Astrocyte of the hippocampus (primary cell): ENCODE measurements around the gene TMED5.
"Not testable (repeated sequence)": the region's sequence is repeated elsewhere in the genome, so short reads cannot be mapped to it uniquely, and the experiment has no call there.

Experiments used
- DNase-seq: peaks from one replicate; pipeline ENCODE4 v3.0.0; 2011; ENCODE audit warnings: low read depth, low spot score

Gene TMED5

DNA sequence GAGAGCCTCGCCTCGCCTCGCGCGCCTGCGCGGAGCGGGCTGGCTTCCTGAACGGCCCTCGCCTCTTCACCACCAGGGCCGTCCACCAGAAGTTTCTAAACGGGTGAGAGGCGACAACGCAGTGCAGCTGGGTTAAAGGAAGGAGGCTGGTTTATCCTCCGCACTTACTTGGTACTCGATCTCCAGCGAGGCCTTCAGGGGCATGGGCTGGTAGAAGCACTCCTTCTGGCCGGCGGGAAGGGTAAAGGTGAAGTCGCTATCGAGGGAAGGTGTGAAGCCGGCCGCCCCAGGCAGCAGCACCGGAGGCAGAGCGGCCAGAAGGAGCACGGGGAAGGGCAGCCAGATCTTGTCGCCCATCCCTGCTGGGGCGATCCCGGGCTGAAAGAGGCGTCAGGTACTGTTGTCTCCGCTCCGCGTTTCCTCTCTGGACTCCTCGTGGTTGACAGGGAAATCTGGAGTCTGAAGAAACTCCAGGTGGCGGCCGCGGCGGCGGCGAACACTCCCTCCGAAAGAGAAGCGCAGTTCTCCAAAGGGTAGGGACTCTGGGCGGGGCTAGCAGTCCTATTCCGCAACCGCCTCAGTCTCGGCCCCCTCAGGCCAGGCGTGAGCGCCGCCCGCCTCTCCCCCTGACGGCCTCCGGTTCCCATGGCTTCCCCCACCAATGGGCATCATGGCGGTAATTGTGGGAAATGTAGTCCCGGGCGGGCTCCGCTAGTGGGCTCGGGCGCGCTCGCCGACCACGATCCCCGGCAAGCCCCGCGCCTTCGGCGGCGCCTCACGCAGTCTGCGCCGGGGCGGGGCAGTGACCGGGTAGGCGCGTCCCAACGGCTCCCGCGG lies at the start of gene TMED5:
TSS of gene TMED5 (minus strand) at position 528 of the 837 bp plus-strand sequence. CDS start at position 357, 171 bp downstream.
- DNase-seq, result peak; percentile 99

DNA sequence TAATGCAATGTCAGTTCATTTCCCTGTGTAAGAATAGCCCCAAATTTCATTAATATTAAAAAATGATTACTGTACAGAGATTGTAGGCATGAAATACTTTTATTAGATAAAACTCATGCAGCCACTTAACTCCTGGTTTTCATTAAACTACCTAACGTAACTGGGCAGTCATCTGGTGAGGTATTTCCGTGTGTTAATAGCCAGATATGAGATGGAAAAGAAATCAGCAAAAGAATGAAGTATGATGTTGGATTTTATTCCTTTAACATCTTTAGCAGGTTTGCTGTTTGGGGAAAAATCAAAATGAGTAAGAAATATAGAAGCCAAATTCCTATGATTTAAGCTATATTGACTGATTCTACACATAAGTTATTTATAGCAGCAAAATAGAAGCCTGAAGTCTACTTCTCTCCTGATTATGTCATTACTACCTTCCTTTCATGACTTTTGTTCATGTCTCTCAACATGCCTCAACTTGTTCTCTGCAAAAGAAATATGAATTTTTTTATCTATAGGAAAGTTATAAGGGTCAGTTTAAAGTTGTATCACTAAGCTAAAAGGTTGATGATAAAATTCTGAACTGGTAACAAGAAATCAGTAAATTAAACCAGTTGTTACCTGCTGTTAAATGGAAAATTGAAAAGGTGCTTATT lies 42.9 kb upstream of the TMED5 start:
- DNase-seq, result no peak

DNA sequence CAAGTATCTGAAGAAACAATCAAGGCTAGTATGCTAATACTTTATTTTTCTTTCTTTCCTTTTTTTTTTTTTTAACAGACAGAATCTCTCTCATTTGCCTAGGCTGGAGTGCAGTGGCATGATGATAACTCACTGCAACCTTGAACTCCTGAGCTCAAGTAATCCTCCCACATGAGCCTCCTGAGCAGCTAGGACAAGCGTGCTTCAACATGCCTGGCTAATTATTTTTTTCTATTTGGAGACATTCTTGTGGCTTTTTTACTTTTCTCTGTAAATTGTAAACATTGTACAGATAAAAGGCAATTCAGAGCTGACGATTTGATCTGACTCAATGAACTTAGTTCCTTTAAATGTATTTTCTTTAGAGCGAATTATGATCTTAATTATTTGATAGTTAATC lies 41.7 kb upstream of the TMED5 start:
- DNase-seq, result peak; percentile 28

DNA sequence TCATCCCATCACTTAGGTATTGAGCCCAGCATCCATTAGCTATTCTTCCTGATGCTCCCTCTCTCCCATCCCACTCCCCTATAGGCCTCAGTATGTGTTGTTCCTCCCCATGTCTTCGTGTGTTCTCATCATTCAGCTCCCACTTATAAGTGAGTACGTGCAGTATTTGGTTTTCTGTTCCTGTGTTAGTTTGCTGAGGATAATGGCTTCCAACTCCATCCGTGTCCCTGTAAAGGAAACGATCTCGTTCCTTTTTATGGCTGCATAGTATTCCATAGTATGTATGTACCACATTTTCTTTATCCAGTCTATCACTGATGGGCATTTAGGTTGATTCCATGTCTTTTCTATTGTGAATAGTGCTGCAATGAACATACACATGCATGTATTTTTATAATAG lies 40.5 kb upstream of the TMED5 start:
- not testable (repeated sequence) for DNase-seq

DNA sequence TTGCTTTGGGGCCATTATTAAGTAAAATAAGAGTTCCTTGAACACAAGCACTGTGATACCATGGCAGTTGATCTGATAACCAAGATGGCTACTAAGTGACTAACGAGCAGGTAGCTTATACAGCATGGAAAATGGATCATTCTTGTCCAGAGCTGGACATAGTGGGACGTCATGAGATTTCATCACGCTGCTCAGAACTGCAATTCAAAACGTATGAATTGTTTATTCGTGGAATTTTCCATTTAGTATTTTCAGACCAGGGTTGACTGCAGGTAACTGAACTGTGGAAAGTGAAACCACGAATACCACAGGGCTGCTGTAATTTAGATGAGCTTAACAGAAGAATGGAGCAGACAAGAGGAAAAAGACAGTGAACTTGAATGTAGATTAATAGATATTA lies 39.2 kb upstream of the TMED5 start:
- DNase-seq, result peak; percentile 49

DNA sequence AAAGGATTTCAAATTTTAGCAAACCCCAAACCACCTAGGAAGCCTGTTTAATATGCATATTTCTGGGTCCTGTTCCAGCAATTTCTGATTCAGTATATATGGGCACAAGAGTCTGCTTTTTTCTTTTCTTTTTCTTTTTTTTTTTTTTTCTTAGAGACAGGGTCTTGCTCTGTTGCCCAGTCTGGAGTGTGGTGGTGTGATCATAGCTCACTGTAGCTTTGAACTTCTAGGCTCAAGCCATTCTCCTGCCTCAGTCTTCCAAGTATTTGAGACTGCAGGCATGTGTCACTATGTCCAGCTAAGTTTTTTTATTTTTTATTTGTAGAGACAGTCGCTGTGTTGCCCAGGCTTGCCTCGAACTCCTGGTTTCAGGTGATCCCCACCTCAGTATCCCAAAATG lies 35.1 kb upstream of the TMED5 start:
- DNase-seq, result no peak

DNA sequence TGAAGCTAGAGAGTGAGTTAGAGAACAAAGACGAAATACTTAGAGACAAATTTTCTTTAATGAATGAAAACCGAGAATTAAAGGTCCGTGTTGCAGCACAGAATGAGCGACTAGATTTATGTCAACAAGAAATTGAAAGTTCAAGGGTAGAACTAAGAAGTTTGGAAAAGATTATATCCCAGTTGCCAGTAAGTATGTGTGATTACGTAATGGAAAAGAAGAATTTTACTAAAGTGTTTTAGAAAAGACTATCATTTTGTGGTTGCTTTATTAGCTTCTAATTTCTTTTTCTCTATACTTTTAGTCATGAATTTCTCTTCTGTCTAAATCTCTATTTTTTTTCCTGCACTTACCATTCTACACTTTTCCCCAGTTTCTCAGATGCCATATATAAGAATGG lies 27.0 kb upstream of the TMED5 start:
- no peak for DNase-seq

DNA sequence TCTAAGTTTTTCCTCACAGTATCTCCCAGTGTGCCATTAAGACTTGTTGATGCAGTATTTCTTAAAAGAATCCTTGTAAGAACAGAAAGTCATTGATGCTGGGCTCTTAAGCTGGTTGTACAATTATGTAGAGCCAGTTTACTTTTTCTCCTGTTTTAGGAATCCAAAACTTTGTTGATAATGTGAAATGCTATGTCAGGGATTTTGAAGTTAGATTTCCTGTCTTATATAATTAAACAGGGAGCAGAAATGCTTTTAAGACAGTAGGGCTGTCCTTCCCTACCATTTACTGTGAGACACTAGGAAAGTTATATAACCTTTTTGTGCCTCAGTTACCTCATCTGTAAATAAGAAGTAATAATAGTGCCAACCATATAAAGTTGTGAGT lies 26.3 kb upstream of the TMED5 start:
- no peak for DNase-seq

DNA sequence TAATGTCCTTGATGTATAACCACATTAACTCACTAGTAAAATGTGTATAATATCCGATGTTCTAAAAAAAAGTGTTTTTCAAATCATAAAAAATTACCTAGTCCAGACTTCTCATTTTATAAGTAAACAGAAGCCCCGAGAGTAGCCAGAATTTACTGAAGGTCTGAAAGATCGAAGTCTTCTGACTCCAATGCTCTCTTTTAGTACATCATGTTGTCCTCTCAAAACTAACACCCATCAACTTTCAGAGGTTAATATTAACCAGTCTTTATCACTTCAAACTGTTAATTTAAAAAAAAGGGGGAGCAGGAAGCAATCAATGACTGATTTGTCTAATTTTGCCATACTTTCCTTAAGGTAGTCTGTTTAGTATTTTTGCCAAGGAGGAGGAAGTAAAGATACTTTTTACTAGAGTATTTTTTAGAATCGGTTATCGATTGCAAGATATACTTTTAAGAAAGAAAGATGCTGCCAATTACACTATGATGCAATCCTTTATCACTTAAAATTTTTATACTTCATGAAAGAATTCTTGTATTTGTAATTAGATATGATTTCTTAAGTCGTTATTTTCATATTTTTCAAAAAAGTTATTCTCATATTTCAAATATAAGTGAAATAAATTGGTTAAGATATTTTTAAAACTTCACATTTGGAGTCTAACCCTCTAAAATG lies 25.8 kb upstream of the TMED5 start:
- DNase-seq, result no peak

DNA sequence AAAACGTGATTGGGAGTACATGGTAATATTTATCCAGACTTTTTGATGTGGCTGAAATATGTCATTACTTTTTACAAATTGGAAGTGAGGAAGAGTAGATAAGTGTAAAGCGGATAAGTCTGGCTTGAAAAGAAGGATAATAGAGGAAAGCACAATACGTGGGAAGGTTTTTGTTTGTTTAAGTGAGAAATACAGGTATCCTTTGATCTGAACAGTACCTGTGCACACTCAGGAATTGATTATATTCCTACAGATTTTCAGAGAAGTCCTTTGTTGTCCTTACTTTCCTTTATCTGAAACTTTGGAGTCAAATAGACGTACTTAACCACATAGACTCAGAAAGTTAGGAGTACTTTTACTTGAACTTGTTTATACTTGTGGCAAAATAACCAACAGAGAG lies 20.5 kb upstream of the TMED5 start:
- no peak for DNase-seq

DNA sequence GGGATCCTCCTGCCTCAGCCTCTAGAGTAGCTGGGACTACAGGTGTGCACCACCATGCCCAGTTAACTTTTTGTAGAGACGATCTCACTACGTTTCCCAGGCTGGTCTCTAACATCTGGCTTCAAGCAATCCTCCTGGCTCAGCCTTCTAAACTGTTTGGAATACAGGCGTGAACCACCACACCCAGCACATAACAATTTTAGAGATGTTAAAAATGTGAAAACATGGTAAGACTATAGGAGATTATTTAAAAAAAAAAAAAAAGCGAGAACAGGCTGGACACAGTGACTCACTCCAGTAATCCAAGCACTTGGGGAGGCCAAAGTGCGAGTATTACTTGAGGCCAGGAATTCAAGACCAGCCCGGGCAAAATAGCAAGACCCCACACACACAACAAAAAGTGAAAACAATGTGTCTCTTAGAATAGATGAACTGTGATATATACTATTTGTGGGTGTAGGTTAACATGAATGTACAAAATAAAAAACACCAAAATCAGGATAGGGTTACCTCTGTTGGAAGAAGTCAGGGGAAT lies 19.9 kb upstream of the TMED5 start:
- DNase-seq, result no peak

DNA sequence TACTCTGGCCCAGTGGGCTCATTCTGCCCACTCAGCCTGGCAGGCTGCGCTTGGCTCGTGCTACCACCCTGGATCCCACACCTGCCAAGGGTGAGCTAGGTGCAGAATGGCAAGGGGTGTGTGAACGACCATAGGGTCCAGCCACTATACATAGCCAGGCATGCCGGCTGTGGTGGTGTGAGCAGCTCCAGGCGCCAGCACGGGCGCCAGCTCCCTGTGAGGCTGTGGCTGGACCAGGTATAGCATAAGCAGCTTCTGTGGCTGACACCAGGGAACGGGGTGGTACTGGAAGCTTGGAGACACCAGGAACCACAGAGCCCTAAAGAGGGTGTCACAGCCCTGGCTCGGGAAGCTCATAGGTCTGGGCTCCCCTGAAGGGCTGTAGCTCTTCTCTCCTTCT lies 18.9 kb upstream of the TMED5 start:
- no peak for DNase-seq

DNA sequence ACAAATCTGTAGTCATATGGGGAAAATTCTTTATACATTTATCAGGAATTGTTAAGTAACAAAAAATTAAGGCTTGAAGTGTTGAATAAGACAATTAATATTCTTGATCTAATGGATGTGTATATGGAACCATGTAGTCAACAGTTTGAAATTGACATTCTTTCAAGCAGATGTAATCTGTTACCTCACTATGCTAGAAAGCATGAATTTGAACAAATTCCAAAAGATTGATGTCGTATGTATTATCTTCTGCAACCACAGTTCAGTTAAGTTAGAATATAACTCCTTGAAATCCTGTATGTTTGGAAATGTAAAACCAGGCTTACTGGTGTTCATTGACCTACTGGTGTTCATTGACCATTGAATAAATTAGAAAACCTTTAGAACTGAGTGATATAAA lies 16.4 kb upstream of the TMED5 start:
- no peak for DNase-seq

DNA sequence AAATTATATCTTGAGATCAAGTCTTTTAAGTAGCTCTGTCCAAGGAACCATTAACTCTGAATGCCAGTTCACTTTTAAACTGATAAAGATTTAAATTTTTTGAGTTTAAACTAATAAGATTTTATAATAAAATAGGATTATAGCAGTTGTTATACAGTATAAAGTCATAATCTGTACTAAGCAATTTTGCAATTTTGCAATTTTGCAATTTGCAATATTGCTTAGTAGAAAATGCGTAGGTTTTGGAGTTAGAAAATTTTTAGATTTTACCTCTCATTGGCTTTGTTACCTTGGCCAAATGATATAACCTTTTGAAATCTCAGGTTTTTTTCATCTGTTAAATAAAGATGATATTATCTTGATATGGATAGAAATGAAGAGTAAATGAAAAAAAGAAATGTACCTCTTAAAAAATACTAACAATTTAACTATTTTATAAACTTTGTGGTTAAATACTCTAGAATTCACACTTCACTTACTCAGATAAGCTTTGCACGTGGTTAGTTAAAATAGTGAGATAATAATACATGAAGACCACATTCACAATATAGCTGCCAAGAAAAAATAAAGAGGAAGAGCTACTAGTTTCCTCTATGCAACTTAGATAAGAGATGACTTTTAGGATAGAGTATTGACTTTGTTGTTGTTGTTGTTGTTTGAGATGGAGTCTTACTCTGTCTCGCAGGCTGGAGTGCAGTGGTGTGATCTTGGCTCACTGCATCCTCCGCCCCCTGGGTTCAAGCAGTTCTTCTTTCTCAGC lies 14.2 kb upstream of the TMED5 start:
- no peak for DNase-seq

DNA sequence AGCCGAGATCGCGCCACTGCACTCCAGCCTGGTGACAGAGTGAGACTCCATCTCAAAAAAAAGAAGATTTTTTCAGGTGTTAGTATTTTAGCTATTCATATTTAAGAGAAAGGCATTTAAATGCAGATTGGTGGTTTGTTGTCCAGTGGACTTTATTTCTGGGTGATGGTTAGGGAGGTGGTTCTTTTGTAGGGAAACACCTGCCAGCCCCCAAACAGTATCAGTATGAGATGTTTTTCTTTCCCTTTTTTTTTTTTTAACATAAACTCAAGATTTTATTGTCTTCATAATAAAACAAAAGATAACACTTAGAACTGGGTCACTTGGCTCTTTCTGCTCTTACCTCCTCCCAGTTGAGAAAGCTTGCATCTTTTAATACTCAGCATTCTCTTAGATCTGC lies 10.2 kb upstream of the TMED5 start:
- DNase-seq, result no peak

DNA sequence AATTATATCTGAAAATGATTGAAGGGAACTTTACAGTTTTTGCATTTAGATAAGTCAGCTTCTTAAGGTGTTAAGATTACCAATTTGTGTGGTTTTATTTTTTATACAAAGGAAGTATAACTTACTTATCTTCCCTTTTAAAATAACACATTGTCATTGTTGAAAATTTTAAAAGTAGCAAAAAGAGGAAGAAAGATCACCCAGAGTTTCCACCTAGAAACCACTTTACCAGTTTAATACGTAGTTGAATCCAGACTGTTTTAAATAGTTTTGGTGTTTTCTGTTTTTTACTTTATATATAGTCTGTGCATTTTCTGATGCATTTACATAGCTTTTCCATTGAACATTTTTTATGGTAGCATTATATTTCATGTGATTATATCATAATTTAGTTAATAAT lies 6.5 kb upstream of the TMED5 start:
- no peak for DNase-seq

DNA sequence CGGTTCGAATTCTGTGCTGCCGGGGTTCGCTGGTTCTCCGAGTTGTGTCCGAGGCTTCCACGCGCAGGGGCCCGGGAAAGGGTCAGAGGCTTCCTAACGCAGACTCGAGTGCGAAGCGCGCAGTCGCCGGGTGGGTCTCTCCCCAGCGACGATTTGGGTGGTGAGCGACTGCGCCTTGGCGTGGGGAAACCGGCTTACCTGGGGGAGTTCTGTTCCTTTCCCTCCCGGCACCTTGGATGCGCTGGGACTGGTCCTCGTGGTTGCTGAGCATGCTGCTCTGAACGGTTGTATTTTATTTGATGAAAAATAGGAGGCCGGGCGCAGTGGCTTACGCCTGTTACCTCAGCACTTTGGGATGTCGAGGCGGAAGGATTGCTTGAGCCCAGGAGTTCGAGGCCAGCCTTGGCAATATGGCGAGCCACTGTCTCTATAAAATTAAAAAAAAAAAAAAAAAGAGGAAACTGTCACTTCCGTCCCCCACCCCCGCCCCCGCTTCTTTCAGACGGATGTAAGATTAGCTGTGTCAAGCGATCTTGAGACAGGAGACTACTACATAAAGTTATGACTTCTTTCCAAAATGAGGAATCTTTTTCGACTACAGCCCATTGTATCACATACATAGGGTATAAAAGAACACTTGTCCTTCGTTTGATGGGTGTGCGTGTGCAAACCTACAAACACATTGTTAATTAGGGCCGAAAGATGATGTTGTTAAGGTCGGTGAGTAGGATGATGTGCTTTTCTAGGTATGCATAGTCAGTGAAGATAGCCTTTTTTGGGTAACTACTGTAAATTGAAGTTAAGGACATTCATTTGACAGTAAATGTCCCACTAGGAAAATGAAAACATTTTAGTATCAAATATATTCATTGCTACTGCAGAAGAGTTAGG lies 755 bp upstream of the TMED5 start, which contains the start of gene CCDC18:
TSS of gene CCDC18 (plus strand) at position 2 of the 891 bp plus-strand sequence. CDS start 2,638 bp downstream, outside the sequence.
- DNase-seq, result no peak

DNA sequence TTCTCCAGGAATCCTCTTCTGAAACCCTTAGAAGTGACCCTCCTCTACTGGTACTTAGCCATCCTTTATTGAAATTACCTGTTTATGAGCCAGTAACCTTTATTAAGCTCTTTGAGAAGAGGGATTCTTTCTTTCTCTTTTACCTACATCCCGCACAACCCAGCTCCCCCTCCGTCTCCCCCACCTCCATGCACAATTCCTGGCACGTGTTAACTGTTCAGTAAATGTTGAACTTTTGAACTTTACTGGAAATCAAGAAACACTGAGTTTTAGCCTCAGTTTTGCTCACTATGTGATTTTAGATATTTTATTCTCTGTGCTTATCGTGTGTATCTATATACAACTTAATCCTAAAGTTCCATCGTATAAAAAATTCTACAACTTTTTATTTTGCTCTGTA lies 1.8 kb downstream of the TMED5 start:
- peak; percentile 49 for DNase-seq

DNA sequence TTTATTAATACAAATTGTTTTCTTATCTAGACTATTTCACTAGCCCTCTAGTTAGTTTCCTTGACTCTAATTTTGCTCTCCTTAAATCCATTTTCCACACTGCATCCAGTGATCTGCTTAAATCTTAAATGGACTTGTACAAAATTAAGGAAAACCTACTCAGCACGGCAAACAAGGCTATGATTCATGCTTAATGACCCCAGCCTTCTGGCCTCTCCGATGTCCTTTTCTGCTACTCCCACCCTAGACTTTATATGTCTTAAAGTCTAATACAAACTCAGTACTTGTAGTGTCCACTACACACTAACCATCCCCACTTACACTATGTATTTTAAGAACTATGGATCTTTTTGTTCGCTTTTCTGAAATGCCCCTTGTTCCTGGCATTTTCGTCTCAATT lies 2.2 kb downstream of the TMED5 start:
- peak; percentile 43 for DNase-seq

DNA sequence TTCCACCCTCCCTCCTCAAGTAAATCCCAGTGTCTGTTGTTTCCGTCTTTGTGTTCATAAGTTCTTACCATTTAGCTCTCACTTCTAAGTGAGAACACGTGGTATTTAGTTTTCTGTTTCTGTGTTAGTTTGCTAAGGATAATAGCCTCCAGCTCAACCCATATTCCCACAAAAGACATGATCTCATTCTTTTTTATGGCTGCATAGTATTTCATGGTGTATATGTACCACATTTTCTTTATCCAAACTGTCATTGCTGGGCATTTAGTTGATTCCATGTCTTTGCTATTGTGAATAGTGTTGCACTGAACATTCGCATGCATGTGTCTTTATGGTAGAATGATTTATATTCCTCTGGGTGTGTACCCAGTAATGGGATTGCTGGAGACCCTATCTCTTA lies 5.6 kb downstream of the TMED5 start:
- not testable (repeated sequence) for DNase-seq

DNA sequence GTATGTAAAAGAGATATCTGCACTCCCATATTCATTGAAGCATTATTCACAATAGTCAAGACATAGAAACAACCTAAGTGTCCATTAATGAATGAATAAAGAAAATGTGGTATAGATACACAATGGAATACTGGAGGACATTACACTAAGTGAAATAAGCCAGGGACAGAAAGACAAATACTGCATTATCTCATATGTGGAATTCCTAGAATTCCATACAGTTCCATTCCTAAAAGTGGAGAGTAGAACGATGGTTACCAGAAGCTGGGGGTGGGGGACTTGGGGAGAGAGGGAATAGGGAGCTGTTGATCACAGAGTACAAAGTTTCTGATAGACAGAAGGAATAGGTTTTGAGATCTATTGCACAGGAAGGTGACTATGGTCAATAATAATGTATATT lies 7.4 kb downstream of the TMED5 start:
- DNase-seq, result peak; percentile 35
